Panc1 (cell line): Measurements from ENCODE around the gene FAM163A. TPM values are rescaled to one million over a fixed set of nuclear protein-coding genes. Genes with fewer than 3 reads are reported as not detected.

ENCODE experiments used
- ATAC-seq: fragments of 200-7000 bp; cut with Tn5 transposase; 2 replicates; pipeline ENCODE4 v1.9.1; 2020; ENCODE audit warnings: mild to moderate bottlenecking, moderate library complexity
- BruUV-seq: library from RNA; stranded (reverse); fragments of 400-500 nt; replicated peaks from 2 replicates; lab custom pipeline; 2021; lab: Mats Ljungman, UMichigan
- CTCF ChIA-PET: fragments of 300-600 bp; sonication (Branson Sonifier 250); formaldehyde crosslinking; loops from one replicate; lab custom pipeline; 2022; ENCODE audit warnings: antibody characterized with exemption; lab: Charles Lee
- POLR2A ChIA-PET: fragments of 300-600 bp; sonication (Branson Sonifier 250); formaldehyde crosslinking; loops from one replicate; lab custom pipeline; 2022; ENCODE audit warnings: antibody characterized with exemption; lab: Charles Lee
- DNase-seq: peaks from one replicate; pipeline ENCODE4 v3.0.0-alpha.2; 2010; ENCODE audit warnings: low read depth, low spot score
- H3K27ac ChIP-seq: 2 replicates; pipeline ENCODE4 v1.5.1; 2011; ENCODE audit warnings: mild to moderate bottlenecking, low read length, inconsistent platforms
- H3K27me3 ChIP-seq: fragments of 200-500 bp; sonication (Bioruptor generic); 2 replicates; pipeline ENCODE4 v1.6.0; 2014; ENCODE audit warnings: low read length, inconsistent platforms; ENCODE audit not compliant: control insufficient read depth, insufficient read depth
- H3K36me3 ChIP-seq: fragments of 200-500 bp; sonication (Bioruptor generic); 2 replicates; pipeline ENCODE4 v1.5.1; 2014; ENCODE audit warnings: inconsistent platforms, mild to moderate bottlenecking, low read length, moderate library complexity; ENCODE audit not compliant: control insufficient read depth, insufficient read depth
- H3K4me1 ChIP-seq: 2 replicates; pipeline ENCODE4 v1.5.1; 2011; ENCODE audit warnings: inconsistent platforms, mild to moderate bottlenecking, low read length, moderate library complexity; ENCODE audit not compliant: control insufficient read depth, insufficient read depth
- H3K4me3 ChIP-seq, 2 experiments: 2 replicates each; pipeline ENCODE4 v1.5.1; 2011 to 2012; ENCODE audit warnings: low read depth in 2 of 2, low read length in 2 of 2, mild to moderate bottlenecking in 2 of 2, inconsistent platforms in 1 of 2, moderate library complexity in 1 of 2
- H3K9me3 ChIP-seq: fragments of 200-500 bp; sonication (Bioruptor generic); 2 replicates; pipeline ENCODE4 v1.5.1; 2014; ENCODE audit warnings: low read depth, mild to moderate bottlenecking, inconsistent platforms, low read length, moderate library complexity; ENCODE audit not compliant: control insufficient read depth, insufficient read depth
- POLR2AphosphoS5 ChIP-seq: IDR thresholded peaks from 2 replicates; pipeline ENCODE4 v1.6.1; 2012; ENCODE audit warnings: mild to moderate bottlenecking, low read depth, low read length, moderate library complexity
- SIN3A ChIP-seq: IDR thresholded peaks from 2 replicates; pipeline ENCODE4 v1.6.1; 2012; ENCODE audit warnings: low read depth, mild to moderate bottlenecking, low read length, moderate library complexity, borderline replicate concordance; ENCODE audit not compliant: insufficient read depth
- TCF7L2 ChIP-seq: IDR thresholded peaks from 2 replicates; pipeline ENCODE4 v1.6.1; 2011; ENCODE audit warnings: mild to moderate bottlenecking, low read depth, low read length, inconsistent platforms
- in situ Hi-C: cut with HindIII; loops from 2 replicates; pipeline ENCODE4 v1.10.0; 2016; ENCODE audit warnings: low sequenced_read_pairs, low pct_unique_long_range_greater_than_20kb
- intact Hi-C: fragments of 100-400 bp; cut with micrococcal nuclease; formaldehyde crosslinking; loops from one replicate; pipeline ENCODE4 v1.10.0; 2022; ENCODE audit not compliant: unreplicated experiment
- total RNA-seq: library from RNA; stranded (reverse); gene quantifications from one replicate; pipeline ENCODE4 v1.2.1, GENCODE V29; 2021; ENCODE audit not compliant: unreplicated experiment
- TF ChIP-seq, protein P1 (sequence below): fragments of 450-650 bp; IDR thresholded peaks from 2 replicates; pipeline ENCODE4 v1.5.1; 2017; ENCODE audit warnings: mild to moderate bottlenecking
- TF ChIP-seq, protein P2 (sequence below), 2 experiments: IDR thresholded peaks; 2 replicates each; pipeline ENCODE4 v1.6.1; 2011 to 2012; ENCODE audit warnings: low read depth in 2 of 2, control low read depth in 1 of 2, low read length in 1 of 2, mild to moderate bottlenecking in 1 of 2, moderate library complexity in 1 of 2; ENCODE audit not compliant: insufficient read depth in 1 of 2

Gene FAM163A
- total RNA-seq, 1 experiment from 2014 or later, result not detected

DNA sequence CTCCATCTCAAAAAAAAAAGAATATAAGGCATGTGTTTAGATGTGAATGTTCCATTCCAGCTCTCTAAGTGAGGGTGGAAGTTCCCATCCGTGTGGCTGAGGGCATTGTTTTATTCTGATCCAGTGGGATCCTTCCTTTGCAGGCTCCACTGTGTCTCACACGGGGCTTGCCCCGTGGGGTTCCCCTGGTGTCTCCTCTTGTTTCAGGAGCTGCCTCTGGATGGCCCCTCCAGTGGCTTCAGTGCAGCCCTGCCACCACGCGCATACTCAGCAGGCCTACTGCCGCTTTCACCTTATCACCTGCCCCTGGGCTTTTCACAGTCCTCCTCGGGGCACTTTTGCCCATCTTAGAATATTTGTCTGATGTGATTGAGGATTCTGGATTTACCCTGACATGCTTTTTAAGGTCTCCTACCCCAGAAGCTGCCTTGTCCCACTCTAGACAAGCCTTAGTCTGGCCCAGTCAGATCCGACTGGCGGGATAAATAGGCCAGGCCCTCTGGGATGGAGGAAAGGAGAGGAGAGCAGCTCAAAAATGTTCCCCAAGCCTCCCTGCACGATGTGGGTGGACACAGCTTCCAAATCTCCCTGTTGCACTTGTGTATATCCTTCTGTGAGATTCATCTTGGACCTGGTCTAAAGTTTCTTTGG, 55.2 kb downstream of the FAM163A start:
- DNase-seq (no peak), ATAC-seq (no peak)
- ChIA-PET CTCF (no interaction called here), POLR2A (no interaction called here)
- H3K9me3 ChIP-seq, result no peaks in the 10 kb centered on the region
- intact Hi-C loops, result no loop called here
- BruUV-seq, result no TSS peak
- H3K27me3 ChIP-seq, result peaks cover 3% of the 10 kb centered on the region
- no peaks in the 10 kb centered on the region for H3K36me3 ChIP-seq
- no peaks in the 10 kb centered on the region for H3K4me1 ChIP-seq
- TF ChIP-seq POLR2AphosphoS5 (no peak), SIN3A (no peak), TCF7L2 (no peak)
- TF ChIP-seq, protein P1, sequence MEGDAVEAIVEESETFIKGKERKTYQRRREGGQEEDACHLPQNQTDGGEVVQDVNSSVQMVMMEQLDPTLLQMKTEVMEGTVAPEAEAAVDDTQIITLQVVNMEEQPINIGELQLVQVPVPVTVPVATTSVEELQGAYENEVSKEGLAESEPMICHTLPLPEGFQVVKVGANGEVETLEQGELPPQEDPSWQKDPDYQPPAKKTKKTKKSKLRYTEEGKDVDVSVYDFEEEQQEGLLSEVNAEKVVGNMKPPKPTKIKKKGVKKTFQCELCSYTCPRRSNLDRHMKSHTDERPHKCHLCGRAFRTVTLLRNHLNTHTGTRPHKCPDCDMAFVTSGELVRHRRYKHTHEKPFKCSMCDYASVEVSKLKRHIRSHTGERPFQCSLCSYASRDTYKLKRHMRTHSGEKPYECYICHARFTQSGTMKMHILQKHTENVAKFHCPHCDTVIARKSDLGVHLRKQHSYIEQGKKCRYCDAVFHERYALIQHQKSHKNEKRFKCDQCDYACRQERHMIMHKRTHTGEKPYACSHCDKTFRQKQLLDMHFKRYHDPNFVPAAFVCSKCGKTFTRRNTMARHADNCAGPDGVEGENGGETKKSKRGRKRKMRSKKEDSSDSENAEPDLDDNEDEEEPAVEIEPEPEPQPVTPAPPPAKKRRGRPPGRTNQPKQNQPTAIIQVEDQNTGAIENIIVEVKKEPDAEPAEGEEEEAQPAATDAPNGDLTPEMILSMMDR, result no peak
- TF ChIP-seq, protein P2, sequence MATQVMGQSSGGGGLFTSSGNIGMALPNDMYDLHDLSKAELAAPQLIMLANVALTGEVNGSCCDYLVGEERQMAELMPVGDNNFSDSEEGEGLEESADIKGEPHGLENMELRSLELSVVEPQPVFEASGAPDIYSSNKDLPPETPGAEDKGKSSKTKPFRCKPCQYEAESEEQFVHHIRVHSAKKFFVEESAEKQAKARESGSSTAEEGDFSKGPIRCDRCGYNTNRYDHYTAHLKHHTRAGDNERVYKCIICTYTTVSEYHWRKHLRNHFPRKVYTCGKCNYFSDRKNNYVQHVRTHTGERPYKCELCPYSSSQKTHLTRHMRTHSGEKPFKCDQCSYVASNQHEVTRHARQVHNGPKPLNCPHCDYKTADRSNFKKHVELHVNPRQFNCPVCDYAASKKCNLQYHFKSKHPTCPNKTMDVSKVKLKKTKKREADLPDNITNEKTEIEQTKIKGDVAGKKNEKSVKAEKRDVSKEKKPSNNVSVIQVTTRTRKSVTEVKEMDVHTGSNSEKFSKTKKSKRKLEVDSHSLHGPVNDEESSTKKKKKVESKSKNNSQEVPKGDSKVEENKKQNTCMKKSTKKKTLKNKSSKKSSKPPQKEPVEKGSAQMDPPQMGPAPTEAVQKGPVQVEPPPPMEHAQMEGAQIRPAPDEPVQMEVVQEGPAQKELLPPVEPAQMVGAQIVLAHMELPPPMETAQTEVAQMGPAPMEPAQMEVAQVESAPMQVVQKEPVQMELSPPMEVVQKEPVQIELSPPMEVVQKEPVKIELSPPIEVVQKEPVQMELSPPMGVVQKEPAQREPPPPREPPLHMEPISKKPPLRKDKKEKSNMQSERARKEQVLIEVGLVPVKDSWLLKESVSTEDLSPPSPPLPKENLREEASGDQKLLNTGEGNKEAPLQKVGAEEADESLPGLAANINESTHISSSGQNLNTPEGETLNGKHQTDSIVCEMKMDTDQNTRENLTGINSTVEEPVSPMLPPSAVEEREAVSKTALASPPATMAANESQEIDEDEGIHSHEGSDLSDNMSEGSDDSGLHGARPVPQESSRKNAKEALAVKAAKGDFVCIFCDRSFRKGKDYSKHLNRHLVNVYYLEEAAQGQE (IDR thresholded peaks at IDR 0.05; ENCODE audit: insufficient read depth in 1 of 2, low read depth in 2 of 2, low read length in 1 of 2), result no peak
- in situ Hi-C loops, result no loop called here
- H3K27ac ChIP-seq, result no peak overlapping the region
- H3K4me3 ChIP-seq, result no peak overlapping the region

DNA sequence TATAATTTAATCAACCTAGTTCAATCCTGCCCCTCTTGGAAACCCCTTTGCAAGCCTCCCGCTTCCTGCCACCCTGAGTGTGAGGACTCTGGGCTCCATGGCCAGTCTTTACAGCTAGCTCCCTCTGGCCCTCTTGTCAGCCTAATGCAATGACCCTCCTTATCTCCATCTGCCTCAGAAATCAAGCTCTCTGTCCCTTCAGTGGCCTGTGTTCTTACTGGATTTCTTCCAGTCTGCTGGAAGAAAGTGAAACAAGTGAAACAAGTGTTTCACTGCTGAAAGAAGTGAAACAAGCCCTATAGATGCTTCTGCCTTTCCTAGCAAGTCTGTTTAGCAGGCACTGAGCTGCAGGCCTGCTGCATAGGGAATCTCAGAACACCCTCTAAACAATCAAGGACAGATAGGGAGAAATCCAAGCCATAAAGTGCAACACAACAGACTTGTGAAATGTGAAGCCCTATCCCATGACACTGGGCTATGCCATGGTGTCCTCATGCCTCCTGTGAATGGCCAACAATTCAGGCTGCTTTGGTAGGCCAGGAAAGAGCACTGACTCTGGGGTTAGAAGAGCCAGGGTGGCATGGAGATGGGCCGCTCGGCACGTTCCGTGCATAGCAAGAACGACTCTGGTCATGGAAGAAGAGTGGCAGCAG, 55.9 kb downstream of the FAM163A start:
- BruUV-seq, result no TSS peak
- no peak overlapping the region for H3K27ac ChIP-seq
- no peaks in the 10 kb centered on the region for H3K36me3 ChIP-seq
- ATAC-seq (no peak), DNase-seq (no peak)
- no peaks in the 10 kb centered on the region for H3K9me3 ChIP-seq
- in situ Hi-C loops, result no loop called here
- TF ChIP-seq TCF7L2 (no peak), SIN3A (no peak), POLR2AphosphoS5 (no peak)
- TF ChIP-seq, protein P2 (IDR thresholded peaks at IDR 0.05; ENCODE audit: insufficient read depth in 1 of 2, low read depth in 2 of 2, low read length in 1 of 2), result no peak
- TF ChIP-seq, protein P1, result no peak
- ChIA-PET CTCF (no interaction called here), POLR2A (no interaction called here)
- no peak overlapping the region for H3K4me3 ChIP-seq
- H3K4me1 ChIP-seq, result no peaks in the 10 kb centered on the region
- intact Hi-C loops, result no loop called here
- peaks cover 3% of the 10 kb centered on the region for H3K27me3 ChIP-seq
